ENCODE results near the gene STK38L.

STK38L gene

DNA sequence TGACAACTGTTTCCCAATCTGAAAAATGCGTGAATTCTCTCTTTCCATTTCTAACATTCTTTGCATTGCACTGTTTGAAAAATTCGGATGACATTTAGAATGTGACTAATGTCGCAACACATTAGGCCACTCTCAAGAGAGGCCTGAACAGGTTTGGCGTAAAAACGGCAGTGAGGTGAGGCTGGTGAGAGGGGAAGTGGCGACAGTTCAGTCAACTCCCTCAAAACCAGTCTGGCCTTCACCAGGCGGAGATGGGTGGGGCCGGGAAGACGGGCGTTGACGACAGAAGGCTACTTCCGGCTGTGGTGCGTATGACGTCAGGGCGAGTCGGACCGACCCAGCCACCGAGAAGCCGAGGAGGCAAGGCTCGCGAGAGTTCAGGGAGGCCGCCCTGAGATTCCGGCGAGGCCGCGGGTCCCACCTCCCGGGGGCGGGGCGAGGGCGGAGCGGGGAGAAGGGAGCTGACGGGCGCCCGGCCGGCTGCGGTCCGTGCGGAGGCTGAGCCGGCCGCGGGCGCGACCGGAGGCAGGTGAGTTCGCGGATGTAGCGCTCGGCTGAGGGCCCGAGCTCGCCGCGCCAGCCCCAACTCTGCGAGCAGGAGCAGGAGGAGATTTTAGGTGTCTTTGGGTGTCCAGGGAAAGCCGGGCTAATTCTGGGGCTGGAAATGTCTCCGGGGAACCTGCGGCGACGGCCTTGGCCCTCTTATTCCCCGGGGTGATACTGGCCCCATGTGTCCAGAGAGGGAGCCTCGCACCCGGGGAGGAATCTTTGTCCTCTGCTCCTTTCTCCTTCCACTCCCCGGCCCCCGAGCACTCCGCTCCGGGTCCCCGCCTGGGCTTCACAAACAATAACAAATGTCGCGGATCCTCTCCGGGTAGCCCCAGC is at the start of gene STK38L:
Gene STK38L (plus strand): TSS at position 483 of the 885 bp plus-strand sequence. CDS start 53,435 bp downstream, outside the sequence.
- Histone ChIP-seq H3K27ac (peak within 1 kb of the TSS; percentile 95), H3K4me3 (ENCODE audit: low read depth in 1 of 2, low read length in 1 of 2) (peak within 1 kb of the TSS; percentile 84 to 91), H3K27me3 (no peaks in the 10 kb centered on the region), H3K9me3 (no peaks in the 10 kb centered on the region), H3K4me1 (ENCODE audit: control insufficient read depth in 1 of 2, insufficient read depth in 1 of 2, low read depth in 1 of 2, low read length in 1 of 2) (peaks cover 47 to 53% of the 10 kb centered on the region in 2 experiments), H3K36me3 (no peaks in the 10 kb centered on the region)
- TF ChIP-seq, protein P1, sequence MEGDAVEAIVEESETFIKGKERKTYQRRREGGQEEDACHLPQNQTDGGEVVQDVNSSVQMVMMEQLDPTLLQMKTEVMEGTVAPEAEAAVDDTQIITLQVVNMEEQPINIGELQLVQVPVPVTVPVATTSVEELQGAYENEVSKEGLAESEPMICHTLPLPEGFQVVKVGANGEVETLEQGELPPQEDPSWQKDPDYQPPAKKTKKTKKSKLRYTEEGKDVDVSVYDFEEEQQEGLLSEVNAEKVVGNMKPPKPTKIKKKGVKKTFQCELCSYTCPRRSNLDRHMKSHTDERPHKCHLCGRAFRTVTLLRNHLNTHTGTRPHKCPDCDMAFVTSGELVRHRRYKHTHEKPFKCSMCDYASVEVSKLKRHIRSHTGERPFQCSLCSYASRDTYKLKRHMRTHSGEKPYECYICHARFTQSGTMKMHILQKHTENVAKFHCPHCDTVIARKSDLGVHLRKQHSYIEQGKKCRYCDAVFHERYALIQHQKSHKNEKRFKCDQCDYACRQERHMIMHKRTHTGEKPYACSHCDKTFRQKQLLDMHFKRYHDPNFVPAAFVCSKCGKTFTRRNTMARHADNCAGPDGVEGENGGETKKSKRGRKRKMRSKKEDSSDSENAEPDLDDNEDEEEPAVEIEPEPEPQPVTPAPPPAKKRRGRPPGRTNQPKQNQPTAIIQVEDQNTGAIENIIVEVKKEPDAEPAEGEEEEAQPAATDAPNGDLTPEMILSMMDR (IDR thresholded peaks at IDR 0.05), result peak; percentile 22

DNA sequence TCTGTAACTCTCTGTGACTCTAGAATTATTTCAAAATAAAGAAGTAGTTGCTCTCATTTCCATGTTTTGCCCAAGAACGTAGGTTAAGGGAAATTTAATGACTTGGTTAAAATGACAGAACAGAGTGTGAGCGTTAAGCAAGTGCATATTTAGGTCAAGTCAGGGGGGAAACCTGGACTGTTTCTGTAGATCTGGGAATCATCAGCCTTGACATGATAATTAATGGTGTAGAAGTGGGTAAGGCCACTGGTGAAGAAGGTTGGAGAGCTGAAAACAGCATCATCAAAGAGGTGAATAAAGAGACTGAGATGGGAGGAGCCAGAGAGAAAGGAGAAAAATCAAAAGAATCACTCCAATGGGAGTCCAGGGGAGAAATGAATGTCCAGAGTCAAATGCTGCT is 49.4 kb upstream of the STK38L start:
- H3K9me3 ChIP-seq, result no peaks in the 10 kb centered on the region
- TF ChIP-seq, protein P1 (IDR thresholded peaks at IDR 0.05), result no peak
- H3K27me3 ChIP-seq, result no peaks in the 10 kb centered on the region
- H3K4me3 ChIP-seq (ENCODE audit: low read depth in 1 of 2, low read length in 1 of 2), result no peak overlapping the region
- H3K36me3 ChIP-seq, result no peaks in the 10 kb centered on the region
- H3K4me1 ChIP-seq (ENCODE audit: control insufficient read depth in 1 of 2, insufficient read depth in 1 of 2, low read depth in 1 of 2, low read length in 1 of 2), result no peaks in the 10 kb centered on the region
- H3K27ac ChIP-seq, result no peak overlapping the region

DNA sequence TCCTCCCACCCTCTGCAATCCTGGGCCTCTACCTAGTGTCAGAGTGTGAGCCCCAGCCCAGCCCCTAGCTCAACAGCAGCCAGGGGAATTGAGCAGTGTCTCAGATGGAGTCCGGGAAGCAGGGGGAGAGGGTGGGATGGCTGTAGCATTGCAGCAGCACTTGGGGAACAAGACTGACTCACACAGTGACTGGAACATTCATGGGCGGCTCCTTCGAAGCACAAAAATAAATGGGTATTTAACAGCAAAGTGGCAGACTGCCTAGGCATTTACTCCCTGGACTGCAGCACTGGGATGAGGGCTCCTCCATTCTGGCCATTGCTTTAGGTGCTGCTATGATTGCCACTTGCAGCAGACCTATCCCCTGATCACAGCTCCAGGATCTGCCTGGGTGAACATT is 46.0 kb upstream of the STK38L start:
- Histone ChIP-seq H3K27me3 (no peaks in the 10 kb centered on the region), H3K9me3 (no peaks in the 10 kb centered on the region), H3K4me1 (ENCODE audit: control insufficient read depth in 1 of 2, insufficient read depth in 1 of 2, low read depth in 1 of 2, low read length in 1 of 2) (no peaks in the 10 kb centered on the region), H3K27ac (no peak overlapping the region), H3K36me3 (no peaks in the 10 kb centered on the region), H3K4me3 (ENCODE audit: low read depth in 1 of 2, low read length in 1 of 2) (no peak overlapping the region)
- TF ChIP-seq, protein P1 (IDR thresholded peaks at IDR 0.05), result no peak

DNA sequence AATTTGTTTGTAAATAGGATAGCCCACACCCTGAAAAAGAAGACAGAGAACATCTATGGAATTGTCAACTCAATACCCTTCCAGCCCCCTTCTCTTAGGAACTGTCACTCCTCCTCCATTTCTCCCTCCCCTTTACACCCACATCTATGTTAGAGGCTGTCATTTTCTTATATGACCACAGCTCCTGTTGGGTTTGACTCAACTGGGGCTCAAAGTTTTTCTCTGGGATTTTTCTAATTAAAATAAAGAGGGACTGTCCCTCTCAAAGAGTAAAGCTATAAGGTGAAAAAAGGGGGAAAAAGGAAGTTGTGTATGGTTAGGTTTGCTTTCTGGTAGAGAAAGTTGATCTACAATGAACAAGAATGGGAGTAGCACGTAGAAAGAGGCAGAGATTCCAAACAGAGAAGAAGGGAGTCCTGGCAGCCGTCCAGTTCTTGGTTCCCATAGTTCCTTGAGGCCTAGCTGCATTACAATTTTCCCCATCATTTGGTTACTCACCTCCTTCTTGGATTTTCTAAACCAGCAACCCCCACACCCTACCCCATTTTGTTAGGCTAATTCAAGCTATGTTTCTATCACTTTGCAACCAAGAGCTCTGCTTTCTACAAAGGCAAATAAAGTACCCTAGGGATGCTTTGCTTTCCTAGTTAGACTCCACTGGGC is 44.3 kb upstream of the STK38L start:
- Histone ChIP-seq H3K27me3 (no peaks in the 10 kb centered on the region), H3K4me3 (ENCODE audit: low read depth in 1 of 2, low read length in 1 of 2) (no peak overlapping the region)
- TF ChIP-seq, protein P1 (IDR thresholded peaks at IDR 0.05), result no peak

DNA sequence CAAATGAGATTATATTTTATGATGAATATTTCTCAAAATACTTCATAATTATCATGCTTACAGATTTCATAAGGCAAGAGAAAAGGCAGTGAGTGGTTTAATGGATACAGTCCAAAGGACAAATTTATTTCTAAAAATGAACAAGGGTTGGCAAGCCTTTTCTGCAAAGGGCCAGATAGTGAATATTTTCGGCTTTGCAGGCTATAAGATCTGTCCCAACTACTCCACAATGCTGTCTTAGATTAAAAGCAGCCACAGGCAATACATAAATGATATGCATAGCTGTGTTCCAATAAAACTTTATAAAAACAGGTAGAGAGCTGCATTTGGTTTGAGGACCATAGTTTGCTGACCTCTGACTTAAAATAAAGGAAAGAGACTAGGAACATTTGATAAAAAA is 42.9 kb upstream of the STK38L start:
- Histone ChIP-seq H3K36me3 (no peaks in the 10 kb centered on the region), H3K27me3 (no peaks in the 10 kb centered on the region), H3K4me1 (ENCODE audit: control insufficient read depth in 1 of 2, insufficient read depth in 1 of 2, low read depth in 1 of 2, low read length in 1 of 2) (no peaks in the 10 kb centered on the region), H3K27ac (no peak overlapping the region), H3K4me3 (ENCODE audit: low read depth in 1 of 2, low read length in 1 of 2) (no peak overlapping the region), H3K9me3 (no peaks in the 10 kb centered on the region)
- TF ChIP-seq, protein P1 (IDR thresholded peaks at IDR 0.05), result no peak

More for the DNA sequence above, 44.3 kb upstream of the STK38L start:
- H3K9me3 ChIP-seq, result no peaks in the 10 kb centered on the region
- no peaks in the 10 kb centered on the region for H3K36me3 ChIP-seq
- no peaks in the 10 kb centered on the region for H3K4me1 ChIP-seq (ENCODE audit: control insufficient read depth in 1 of 2, insufficient read depth in 1 of 2, low read depth in 1 of 2, low read length in 1 of 2)
- no peak overlapping the region for H3K27ac ChIP-seq

All from neutrophil (primary cell).